Mesenteric fat pad (tissue), 1 donor: Measurements from ENCODE around the gene SRCIN1. TPM values are rescaled to one million over a fixed set of nuclear protein-coding genes. Genes with fewer than 3 reads are reported as not detected.

Experiments
- DNase-seq: peaks from one replicate; pipeline ENCODE4 v3.0.0-alpha.2; 2020; ENCODE audit warnings: low spot score
- long read RNA-seq: library from polyadenylated mRNA; unstranded; transcript quantifications from one replicate; pipeline ENCODE4 v2.0.0, GENCODE V29; 2020
- total RNA-seq: library from RNA; stranded (reverse); fragmentation: NEBNext Ultra II Directional; extraction: Animal tissue kit (Norgen Biotek cat#: 25700); gene quantifications from one replicate; pipeline ENCODE4 v1.2.1, GENCODE V29; 2021
- donor health status: DM: yes; HTN: yes; CAD: no.

The SRCIN1 gene
- total RNA-seq: 10.1 TPM
- long read RNA-seq, partial matches to known transcripts: 1 of 5 reads
- long read RNA-seq, other reads (novel, unspliced or antisense): 3 of 5 reads

DNA sequence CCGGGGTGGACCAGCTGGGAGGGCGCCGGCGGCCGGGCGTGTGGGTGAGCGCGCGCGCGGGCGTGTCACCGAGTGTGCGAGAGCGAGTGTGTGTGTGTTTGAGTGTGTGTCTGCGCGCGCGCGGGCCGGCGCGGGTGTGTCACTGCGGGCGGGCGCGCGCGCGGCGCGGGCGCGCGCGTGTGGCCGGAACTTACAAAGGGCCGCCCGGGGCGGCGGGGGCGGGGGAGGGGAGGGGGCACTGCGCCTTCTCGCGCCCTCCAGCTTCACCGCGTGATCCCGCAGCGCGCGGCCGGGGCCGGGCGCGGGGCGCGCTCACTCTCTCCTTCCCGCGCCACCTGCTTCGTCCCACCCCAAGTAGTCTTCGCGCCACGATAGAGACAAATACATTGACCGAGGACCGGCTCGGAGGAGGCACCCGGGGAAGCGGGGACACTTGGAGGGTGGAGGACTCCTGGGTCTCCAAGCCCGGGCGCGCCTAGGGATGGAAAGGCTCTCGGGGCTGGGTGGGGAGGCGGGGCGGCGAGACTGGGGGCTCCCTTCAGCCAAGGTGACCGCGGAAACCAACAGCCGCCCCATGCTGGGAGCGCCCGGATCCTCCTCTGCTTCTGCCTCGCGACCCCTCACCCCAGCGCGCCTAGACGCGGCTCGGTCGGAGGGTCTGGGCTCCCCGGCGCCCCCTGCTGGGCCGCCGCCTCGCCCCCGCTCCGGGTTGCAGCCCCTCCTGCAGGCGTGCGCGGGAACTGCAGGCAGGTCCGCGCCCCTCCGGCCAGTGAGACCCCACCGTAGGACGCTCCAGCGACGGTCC is at the start of gene SRCIN1:
SRCIN1 (minus strand) TSS at position 112 of the 805 bp plus-strand sequence. CDS start 247 bp downstream, outside the sequence.
- DNase-seq: no peak

DNA sequence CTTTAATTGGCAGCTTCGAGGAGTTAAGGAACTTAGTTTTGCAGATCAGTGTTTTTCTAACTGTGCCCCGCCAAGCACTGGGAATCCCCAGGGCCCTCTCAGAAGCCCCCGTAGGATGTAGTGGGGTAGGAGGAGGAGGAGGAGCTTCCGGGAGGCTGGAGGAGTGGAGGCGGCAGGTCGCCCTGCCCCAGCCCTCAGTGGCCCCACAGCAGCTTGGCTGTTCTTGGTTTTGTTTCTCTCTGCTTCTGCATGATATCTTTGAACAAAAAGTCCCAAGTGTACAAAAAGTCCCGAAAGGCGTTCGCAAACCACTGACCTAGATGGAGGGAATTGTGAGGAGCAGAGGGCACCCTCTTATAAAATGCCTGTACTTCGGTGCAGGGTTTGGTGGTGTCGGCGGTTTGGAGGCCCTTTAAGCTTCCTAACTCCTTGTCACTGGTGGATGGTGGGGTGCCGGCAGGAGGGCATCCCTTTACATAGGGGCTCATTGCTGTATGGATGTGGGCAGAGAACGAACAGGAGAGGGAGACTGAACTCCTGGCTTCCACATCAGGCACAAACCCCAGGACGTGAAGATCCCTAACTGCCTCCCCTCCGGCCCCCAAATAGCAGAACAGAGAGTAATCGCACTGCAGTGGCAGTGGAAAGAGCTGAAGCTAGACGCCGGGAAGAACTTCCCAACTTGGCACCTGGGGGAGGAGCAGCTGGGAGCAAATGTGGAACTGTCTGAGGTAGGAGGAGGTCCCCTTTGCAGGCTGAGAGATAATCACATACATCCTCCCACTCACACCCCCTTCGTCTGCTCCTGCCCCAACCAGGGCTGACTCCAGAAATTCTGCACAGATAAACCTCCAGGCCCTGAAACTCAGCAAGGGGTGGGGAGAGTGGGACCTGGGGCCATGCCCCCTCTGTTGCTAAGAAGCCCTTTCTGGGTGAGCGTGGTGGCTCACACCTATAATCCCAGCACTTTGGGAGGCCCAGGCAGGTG is 49.0 kb upstream of the SRCIN1 start:
- DNase-seq: no peak

GRCh38 chr17:38653679-38654078 is 47.9 kb upstream of the SRCIN1 start:
- DNase-seq: no peak

DNA sequence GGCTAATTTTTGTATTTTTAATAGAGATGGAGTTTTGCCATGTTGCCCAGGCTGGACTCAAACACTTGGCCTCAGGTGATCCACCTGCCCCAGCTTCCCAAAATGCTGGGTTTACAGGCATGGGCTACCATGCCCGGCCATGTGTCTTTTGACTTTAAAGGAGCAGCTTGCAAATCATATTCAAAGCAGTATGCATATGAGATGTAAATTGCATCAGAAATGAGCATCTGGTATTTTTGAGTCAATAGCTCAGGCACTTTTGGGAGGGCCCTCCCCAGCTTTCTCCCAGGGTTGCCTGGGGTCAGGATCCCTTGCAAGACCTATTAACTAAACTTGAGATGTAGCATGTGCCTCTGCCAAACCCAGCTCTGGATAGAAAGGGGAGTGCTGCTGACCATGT is 47.5 kb upstream of the SRCIN1 start:
- DNase-seq: no peak

- DNase-seq: peak; percentile 55
Observed at GRCh38 chr17:38650653-38651173, 45.0 kb upstream of the SRCIN1 start.

- DNase-seq: no peak
Observed at GRCh38 chr17:38637951-38638350, 32.2 kb upstream of the SRCIN1 start.

GRCh38 chr17:38636054-38636453 is 30.3 kb upstream of the SRCIN1 start:
- DNase-seq: peak; percentile 45

GRCh38 chr17:38632334-38632733 is 26.6 kb upstream of the SRCIN1 start:
- no peak for DNase-seq

DNA sequence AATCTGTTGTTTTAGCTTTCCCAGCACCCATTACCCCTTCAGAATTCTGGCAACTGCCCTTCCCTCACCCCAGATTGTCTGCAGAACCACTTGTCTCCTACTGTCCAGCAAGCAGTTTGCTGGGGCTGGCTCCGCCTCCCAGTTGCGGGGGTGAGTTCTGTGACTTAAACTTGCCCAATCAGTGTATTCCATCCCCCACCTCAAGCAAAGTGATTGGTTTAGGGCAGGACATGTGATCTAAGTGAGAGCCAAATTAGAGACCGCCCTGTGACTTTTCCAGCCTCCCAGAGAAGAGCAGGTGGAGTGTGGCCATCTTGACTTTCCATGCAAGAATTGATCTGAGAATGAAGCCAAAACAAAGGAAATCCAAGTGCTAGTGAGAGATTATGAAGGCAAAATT is 22.7 kb upstream of the SRCIN1 start:
- peak; percentile 67 for DNase-seq

DNA sequence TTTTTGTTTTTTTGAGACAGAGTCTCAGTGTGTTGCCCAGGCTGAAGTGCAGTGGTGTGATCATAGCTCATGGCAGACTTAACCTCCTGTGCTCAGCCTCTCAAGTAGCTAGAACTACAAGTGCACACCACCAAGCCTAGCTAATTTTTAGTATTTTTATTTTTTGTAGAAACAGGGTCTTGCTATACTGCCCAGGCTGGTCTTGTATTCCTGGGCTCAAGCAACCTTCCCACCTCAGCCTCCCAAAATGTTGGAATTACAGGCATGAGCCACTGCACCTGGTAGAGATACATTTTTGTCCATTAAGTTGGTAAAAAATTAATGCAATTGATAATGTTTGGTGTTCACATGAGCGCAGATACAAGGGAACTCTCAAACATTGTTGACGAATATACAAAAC is 22.2 kb upstream of the SRCIN1 start:
- peak; percentile 4 for DNase-seq

DNA sequence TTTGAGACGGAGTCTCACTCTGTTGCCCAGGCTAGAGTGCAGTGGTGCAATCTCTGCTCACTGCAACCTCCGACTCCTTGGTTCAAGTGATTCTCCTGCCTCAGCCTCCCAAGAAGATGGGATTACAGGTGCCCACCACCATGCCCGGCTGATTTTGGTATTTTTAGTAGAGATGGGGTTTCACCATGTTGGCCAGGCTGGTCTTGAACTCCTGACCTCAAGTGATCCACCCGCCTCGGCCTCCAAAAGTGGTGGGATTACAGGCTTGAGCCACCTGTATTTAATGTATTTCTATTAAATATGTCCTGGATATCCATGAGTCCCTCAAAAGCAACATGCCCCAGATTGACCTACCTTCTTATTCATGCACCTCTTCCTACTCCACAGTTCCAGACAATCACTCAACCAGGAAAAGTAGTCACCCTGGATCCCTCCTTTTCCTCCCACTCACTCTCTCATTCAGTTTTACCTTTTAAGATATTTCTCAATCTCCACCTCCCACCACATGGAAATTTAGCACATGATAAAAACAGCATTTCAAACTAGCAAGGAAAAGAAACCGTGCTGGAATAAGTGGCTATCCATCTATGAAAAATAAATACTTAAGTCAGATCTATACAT is 21.0 kb upstream of the SRCIN1 start:
- peak; percentile 60 for DNase-seq

- no peak for DNase-seq
Observed at GRCh38 chr17:38625482-38625881, 19.7 kb upstream of the SRCIN1 start.

DNA sequence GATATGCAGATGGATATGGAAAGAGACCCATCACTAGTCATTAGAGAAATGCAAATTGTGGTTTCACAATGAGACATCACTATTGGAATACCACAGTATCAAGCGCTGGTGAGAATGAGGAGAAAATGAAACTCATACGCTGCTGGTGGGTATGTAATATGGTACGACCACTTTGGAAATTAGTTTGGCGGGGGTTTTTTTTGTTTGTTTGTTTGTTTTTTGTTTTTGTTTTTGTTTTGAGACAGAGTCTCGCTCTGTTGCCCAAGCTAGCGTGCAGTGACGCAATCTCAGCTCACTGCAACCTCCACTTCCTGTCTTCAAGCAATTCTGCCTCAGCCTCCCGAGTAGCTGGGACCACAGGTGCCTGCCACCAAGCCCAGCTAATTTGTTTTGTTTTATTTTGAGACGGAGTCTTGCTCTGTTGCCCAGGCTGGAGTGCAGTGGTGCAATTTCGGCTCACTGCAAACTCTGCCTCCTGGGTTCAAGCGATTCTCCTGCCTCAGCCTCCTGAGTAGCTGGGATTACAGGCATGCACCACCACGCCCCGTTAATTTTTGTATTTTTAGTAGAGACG is 19.1 kb upstream of the SRCIN1 start:
- DNase-seq: peak; percentile 51

GRCh38 chr17:38621538-38621937 is 15.8 kb upstream of the SRCIN1 start:
- no peak for DNase-seq

- DNase-seq: no peak
Observed at GRCh38 chr17:38620551-38621277, 15.0 kb upstream of the SRCIN1 start.

- no peak for DNase-seq
Observed at GRCh38 chr17:38619937-38620550, 14.3 kb upstream of the SRCIN1 start.

GRCh38 chr17:38619451-38619795 is 13.7 kb upstream of the SRCIN1 start:
- DNase-seq: no peak

DNA sequence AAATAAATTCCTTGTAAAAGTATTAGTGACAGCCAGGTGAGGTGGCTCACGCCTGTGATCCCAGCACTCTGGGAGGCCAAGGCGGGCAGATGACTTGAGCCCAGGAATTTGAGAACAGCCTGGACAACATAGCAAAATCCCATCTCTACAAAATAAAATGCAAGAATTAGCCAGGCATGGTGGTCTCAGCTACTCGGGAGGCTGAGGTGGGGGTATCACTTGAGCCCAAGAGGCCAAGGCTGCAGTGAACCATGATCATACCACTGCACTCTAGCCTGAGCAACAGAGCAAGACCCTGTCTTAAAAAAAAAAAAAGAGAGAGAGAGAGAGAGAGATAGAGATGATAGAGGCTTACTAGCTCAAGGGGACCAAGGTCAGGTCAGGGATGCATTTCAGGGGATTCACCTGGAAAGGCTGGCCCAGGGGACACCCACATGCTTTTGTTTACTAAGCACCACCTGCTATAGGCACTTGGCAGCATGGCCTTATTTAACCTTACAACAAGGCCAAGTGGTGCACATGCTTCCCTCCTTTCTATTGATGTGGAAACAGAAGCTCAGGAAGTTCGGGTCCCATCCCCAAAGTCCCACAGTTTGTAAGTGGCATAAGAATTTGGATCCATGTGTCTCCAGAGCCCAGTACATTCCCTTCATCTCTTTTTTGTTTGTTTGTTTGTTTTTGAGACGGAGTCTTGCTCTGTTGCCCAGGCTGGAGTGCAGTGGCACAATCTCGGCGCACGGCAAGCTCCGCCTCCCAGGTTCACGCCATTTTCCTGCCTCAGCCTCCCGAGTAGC is 12.4 kb upstream of the SRCIN1 start:
- DNase-seq: no peak
